Cardiac muscle cell (in vitro differentiated cells and primary cell): ENCODE measurements around the gene SSBP3. TPM values are rescaled to one million over a fixed set of nuclear protein-coding genes. Genes with fewer than 3 reads are reported as not detected.

ENCODE experiments used
- DNase-seq, 2 donors: peaks; one replicate each; pipeline versions ENCODE4 v3.0.0 to v3.0.0-alpha.2; 2010 to 2017; ENCODE audit warnings: low read depth in 1 of 2, low spot score in 1 of 2
- H3K27ac ChIP-seq: fragments of 200-600 bp; sonication (generic); 2 replicates; pipeline ENCODE4 v1.5.1; 2016
- H3K27me3 ChIP-seq: fragments of 200-600 bp; sonication (generic); 2 replicates; pipeline ENCODE4 v1.6.0; 2016; ENCODE audit warnings: control low read depth
- H3K36me3 ChIP-seq: fragments of 200-600 bp; sonication (generic); 2 replicates; pipeline ENCODE4 v1.5.1; 2016; ENCODE audit warnings: control low read depth
- H3K4me1 ChIP-seq: fragments of 200-600 bp; sonication (generic); 2 replicates; pipeline ENCODE4 v1.8.1; 2017; ENCODE audit warnings: low read depth, mild to moderate bottlenecking, mixed run types
- H3K4me3 ChIP-seq: fragments of 200-600 bp; sonication (generic); 2 replicates; pipeline ENCODE4 v1.5.1; 2016; ENCODE audit warnings: mild to moderate bottlenecking
- H3K9me3 ChIP-seq: fragments of 200-600 bp; sonication (generic); 2 replicates; pipeline ENCODE4 v1.5.1; 2017; ENCODE audit warnings: low read depth, mild to moderate bottlenecking, control low read depth
- polyA plus RNA-seq: library from polyadenylated mRNA; unstranded; fragments of >200 nt; fragmentation: Nextera tagmentation; extraction: Ambion mirVana; gene quantifications from 2 replicates; pipeline ENCODE4 v1.2.1, GENCODE V29; 2016
- total RNA-seq: library from RNA; depleted of rRNA; stranded (reverse); fragments of >200 nt; gene quantifications from 2 replicates; pipeline ENCODE4 v1.2.3, GENCODE V29; 2016
- TF ChIP-seq, protein P1 (sequence below): IDR thresholded peaks from 2 replicates; pipeline ENCODE4 v1.5.1; 2012; ENCODE audit warnings: low read depth, mild to moderate bottlenecking, low read length

Gene SSBP3
- total and polyA plus RNA-seq, 2 experiments from 2014 or later: 40.2 to 81.0 TPM

DNA sequence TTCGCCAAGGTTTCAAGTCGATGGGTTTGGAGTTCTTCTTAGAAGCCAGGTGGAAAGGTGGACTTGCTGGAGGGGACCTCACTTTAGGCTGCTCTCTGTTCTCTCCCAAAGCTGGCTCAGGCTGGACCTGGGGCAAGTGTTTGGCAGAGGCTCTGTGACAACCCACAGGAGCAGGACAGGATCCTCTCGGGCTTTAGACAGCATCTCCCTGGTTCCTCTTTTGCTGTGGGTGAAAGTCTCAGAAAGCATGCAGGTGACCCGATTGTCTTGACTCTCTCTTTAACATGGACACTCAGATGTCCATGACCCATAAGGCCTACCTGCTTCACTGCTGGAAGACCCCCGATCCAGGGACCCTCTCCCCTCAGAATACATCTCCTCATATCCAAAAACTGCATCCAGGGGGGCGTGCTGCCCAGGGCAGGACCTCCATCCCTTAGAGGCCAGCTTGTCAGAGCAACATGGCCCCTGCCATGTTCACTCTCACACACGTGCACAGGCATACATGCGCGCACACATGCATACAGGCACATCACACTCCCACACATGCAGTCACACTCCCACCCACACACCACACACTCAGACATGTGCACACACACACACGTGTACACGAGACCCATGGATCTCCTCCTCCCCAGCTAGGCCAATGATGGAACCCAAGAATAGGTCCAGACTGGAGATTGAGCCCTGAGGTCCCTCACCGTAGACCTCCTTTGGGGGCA lies 184.9 kb downstream of the SSBP3 start:
- H3K4me3 ChIP-seq: no peak overlapping the region
- H3K4me1 ChIP-seq: peaks cover 8% of the 10 kb centered on the region
- H3K27ac ChIP-seq: no peak overlapping the region
- no peaks in the 10 kb centered on the region for H3K27me3 ChIP-seq
- H3K9me3 ChIP-seq: no peaks in the 10 kb centered on the region
- TF ChIP-seq, protein P1, sequence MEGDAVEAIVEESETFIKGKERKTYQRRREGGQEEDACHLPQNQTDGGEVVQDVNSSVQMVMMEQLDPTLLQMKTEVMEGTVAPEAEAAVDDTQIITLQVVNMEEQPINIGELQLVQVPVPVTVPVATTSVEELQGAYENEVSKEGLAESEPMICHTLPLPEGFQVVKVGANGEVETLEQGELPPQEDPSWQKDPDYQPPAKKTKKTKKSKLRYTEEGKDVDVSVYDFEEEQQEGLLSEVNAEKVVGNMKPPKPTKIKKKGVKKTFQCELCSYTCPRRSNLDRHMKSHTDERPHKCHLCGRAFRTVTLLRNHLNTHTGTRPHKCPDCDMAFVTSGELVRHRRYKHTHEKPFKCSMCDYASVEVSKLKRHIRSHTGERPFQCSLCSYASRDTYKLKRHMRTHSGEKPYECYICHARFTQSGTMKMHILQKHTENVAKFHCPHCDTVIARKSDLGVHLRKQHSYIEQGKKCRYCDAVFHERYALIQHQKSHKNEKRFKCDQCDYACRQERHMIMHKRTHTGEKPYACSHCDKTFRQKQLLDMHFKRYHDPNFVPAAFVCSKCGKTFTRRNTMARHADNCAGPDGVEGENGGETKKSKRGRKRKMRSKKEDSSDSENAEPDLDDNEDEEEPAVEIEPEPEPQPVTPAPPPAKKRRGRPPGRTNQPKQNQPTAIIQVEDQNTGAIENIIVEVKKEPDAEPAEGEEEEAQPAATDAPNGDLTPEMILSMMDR: no peak
- no peak for DNase-seq
- peaks cover 28% of the 10 kb centered on the region for H3K36me3 ChIP-seq

DNA sequence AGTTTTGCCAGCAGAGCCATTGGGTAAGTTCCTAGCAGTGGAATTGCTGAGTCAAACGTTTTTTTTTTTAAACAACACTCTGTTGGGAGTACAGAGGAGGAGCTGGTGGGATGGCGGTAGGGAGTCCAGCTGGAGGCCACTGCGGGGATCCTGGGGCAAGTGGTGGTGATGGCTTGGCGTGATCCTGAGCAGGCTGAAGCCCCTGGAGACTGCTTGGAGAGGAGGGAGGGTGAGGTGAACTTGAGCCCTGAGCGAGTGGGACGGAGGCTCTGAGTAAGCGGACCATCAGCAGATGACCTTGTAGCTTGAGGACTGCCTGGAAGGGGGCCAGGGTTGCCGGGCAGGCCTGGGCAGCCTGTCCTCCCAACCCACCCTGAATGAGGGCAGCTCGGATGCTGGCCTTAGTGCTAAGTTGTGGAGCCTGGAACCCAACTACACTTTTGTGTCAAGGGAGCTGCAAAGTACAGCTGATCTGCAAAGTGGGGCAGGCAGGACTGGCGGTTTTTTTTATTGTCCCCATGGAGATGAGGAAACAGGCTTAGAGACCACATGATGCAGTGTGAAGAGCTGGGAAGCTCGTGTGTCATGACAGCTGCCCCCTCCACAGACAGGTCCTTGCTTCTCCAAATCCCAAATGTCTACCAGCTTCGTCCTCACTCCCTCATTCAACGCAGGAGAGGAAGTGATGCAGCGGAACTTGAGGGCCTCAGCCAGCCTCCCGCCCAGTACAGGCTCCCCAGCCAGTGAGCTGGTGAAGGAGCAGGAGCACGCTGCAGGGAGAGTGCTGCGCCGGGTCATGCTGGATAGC lies 186.0 kb downstream of the SSBP3 start:
- no peaks in the 10 kb centered on the region for H3K9me3 ChIP-seq
- H3K27me3 ChIP-seq: no peaks in the 10 kb centered on the region
- TF ChIP-seq, protein P1: no peak
- DNase-seq: peak; percentile 53 to 71
- peaks cover 8% of the 10 kb centered on the region for H3K4me1 ChIP-seq
- peaks cover 32% of the 10 kb centered on the region for H3K36me3 ChIP-seq
- H3K4me3 ChIP-seq: no peak overlapping the region
- peak overlapping the region; percentile 83 for H3K27ac ChIP-seq

DNA sequence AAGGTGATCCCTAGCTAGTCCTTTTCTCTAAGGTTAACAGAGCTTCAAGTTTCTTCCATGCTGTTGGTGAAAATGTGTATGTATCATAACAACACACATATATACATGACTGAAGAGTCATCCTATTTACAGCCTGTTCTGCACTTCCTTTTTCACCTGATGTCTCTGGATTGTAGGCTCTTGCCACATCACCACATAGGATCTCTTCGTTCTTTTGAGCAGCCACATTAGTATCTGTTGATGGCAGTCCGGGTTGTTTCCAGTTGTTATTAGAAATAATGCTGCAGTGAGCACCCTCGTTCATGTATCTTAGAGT lies 186.5 kb downstream of the SSBP3 start:
- Histone ChIP-seq H3K36me3 (peaks cover 38% of the 10 kb centered on the region), H3K9me3 (no peaks in the 10 kb centered on the region), H3K27me3 (no peaks in the 10 kb centered on the region), H3K4me3 (no peak overlapping the region), H3K4me1 (peaks cover 8% of the 10 kb centered on the region), H3K27ac (peak overlapping the region; percentile 83)
- DNase-seq: no peak
- TF ChIP-seq, protein P1: no peak

DNA sequence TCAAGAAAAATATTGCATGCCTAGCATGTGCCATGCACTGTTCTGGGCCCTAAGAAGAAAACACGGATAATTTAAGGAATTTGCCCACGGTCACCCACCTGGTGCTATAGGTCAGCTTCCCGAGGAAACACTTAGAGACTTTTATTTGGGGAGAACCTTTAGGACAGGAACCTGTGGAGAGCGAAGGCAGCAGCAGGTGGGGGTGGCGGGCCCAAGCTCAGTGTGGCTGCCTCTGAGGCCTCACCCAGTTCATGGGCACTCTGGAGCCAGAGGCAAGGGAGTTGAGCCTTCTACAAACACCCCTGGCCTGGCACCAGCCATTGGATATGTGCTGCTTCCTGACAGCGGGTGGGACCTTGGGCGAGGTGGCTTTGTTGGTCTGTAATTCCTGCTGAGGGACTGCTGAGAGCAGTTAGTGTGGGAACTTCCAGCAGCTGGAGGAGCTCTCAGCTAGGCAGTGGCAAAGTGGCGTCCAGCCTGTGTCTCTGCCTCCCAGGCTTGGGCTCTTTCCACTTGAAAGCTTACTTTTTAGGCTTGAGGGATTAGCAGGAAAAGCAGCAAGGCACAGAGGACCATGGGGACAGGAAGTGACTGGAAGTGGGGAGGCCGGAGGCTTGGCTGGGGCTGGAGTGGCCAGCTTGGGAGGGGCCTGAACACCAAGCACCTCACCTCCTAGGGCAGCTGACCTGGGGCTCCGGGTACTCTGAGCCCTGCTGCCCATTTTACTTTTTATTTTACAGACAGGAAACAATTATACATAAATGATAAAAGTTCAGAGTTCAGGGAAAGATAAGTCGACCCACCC lies 187.1 kb downstream of the SSBP3 start:
- Histone ChIP-seq H3K9me3 (no peaks in the 10 kb centered on the region), H3K27ac (peak overlapping the region; percentile 83), H3K36me3 (peaks cover 42% of the 10 kb centered on the region), H3K27me3 (no peaks in the 10 kb centered on the region), H3K4me1 (peaks cover 8% of the 10 kb centered on the region), H3K4me3 (no peak overlapping the region)
- TF ChIP-seq, protein P1: no peak
- DNase-seq: peak in 1 of 2 donors; percentile 16

DNA sequence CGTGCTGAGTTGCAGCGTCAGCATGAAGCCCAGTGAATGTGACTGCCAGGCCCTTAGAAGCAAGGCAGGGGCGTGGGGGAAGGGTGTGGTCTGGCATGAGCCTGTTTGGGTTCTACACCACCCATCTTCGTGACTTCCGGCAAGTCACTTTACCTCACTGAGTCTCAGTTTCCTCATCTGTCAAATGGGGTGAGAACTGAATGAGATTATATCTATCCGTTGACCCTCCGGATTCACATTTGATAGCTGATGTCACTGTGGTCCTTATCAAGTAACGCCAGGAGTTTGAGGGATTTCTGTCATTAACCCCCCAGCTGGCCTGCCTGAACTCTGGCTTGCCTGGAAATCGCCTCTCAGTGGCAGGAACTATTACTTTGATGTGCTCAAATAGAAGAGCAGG lies 190.7 kb downstream of the SSBP3 start:
- TF ChIP-seq, protein P1: no peak
- no peaks in the 10 kb centered on the region for H3K9me3 ChIP-seq
- H3K36me3 ChIP-seq: peaks cover 71% of the 10 kb centered on the region
- H3K27ac ChIP-seq: no peak overlapping the region
- no peak for DNase-seq
- no peaks in the 10 kb centered on the region for H3K27me3 ChIP-seq
- H3K4me3 ChIP-seq: no peak overlapping the region
- H3K4me1 ChIP-seq: peaks cover 8% of the 10 kb centered on the region
